Tibial nerve (tissue), 4 donors: ENCODE measurements around the gene CFAP57.

Source experiments
- CTCF ChIP-seq, 5 experiments: fragments of 200-600 bp in 3 of 5; fragments of 450-650 bp in 2 of 5; sonication (generic) in 3 of 5; IDR thresholded peaks; one replicate each; pipeline ENCODE4 v1.5.1; 2016 to 2019; ENCODE audit warnings: antibody characterized with exemption in 5 of 5, mild to moderate bottlenecking in 3 of 5, moderate library complexity in 2 of 5
- EP300 ChIP-seq, 2 donors: sonication (generic); formaldehyde crosslinking; IDR thresholded peaks; one replicate each; pipeline ENCODE4 v1.6.1; 2017; ENCODE audit warnings: antibody characterized with exemption in 2 of 2, mild to moderate bottlenecking in 1 of 2

GRCh38 chr1:43128816-43129215 lies 43.3 kb upstream of the CFAP57 start:
- no peak for TF ChIP-seq CTCF (IDR thresholded peaks at IDR 0.05)
- TF ChIP-seq EP300 (IDR thresholded peaks at IDR 0.05), result no peak
